Heart right ventricle (tissue), 16 donors: Measurements from ENCODE around the gene PADI1. TPM values are rescaled to one million over a fixed set of nuclear protein-coding genes. Genes with fewer than 3 reads are reported as not detected.

Experiments
- ATAC-seq, 8 donors: fragments of 200-7000 bp; cut with Tn5 transposase; one replicate each; pipeline ENCODE4 v1.9.1; 2020; ENCODE audit warnings: mild to moderate bottlenecking in 8 of 8, moderate library complexity in 8 of 8, moderate number of reproducible peaks in 1 of 8
- DNase-seq, 2 donors: peaks; one replicate each; pipeline ENCODE4 v3.0.0-alpha.2; 2020
- H3K27ac ChIP-seq, 10 donors: fragments of 200-600 bp; sonication (generic) in 2 of 10; one replicate each; pipeline versions ENCODE4 v1.5.0 to v1.8.0; 2020 to 2022; ENCODE audit warnings: mild to moderate bottlenecking in 3 of 10
- H3K27me3 ChIP-seq, 7 donors: fragments of 200-600 bp; one replicate each; pipeline ENCODE4 v1.8.0; 2021 to 2022; ENCODE audit warnings: mild to moderate bottlenecking in 2 of 7
- H3K36me3 ChIP-seq, 9 donors: fragments of 200-600 bp; sonication (generic) in 1 of 9; one replicate each; pipeline versions ENCODE4 v1.5.0 to v1.8.0; 2020 to 2022; ENCODE audit warnings: mild to moderate bottlenecking in 2 of 9
- H3K4me1 ChIP-seq, 9 donors: fragments of 200-600 bp; sonication (generic) in 1 of 9; one replicate each; pipeline versions ENCODE4 v1.5.0 to v1.8.0; 2020 to 2022; ENCODE audit warnings: mild to moderate bottlenecking in 4 of 9
- H3K4me3 ChIP-seq, 10 donors: fragments of 200-600 bp; sonication (generic) in 2 of 10; one replicate each; pipeline versions ENCODE4 v1.5.0 to v1.8.0; 2020 to 2022; ENCODE audit warnings: mild to moderate bottlenecking in 7 of 10, moderate library complexity in 2 of 10
- H3K9me3 ChIP-seq, 11 donors: fragments of 200-600 bp in 10 of 11; sonication (generic) in 2 of 11; one replicate each; pipeline versions ENCODE4 v1.5.0 to v1.8.0; 2013 to 2022; ENCODE audit warnings: mild to moderate bottlenecking in 2 of 11, control low read depth in 1 of 11, moderate library complexity in 1 of 11
- WGBS, 2 donors: extraction: QIAGEN DNeasy Blood & Tissue Kit; methylation state at CpG; one replicate each; pipeline ENCODE4 v1.1.7; 2013; ENCODE audit warnings: inconsistent platforms in 1 of 2; 5-methylcytosine and 5-hydroxymethylcytosine counted together
- intact Hi-C, 10 donors: fragments of 100-400 bp; cut with DNase I; formaldehyde crosslinking; loops; one replicate each; pipeline versions ENCODE4 v1.11.1 to v1.14.2; 2022
- polyA plus RNA-seq, 2 donors: library from polyadenylated mRNA; stranded (reverse); fragments of 200-250 nt; gene quantifications; one replicate each; pipeline ENCODE4 v1.2.3, GENCODE V29; 2013
- total RNA-seq, 10 donors: library from RNA; stranded (reverse); fragmentation: NEBNext Ultra II Directional in 3 of 10; extraction: Animal tissue kit (Norgen Biotek cat#: 25700) in 3 of 10; gene quantifications; one replicate each; pipeline versions ENCODE4 v1.2.1 to v1.2.4, GENCODE V29; 2021 to 2023
- TF ChIP-seq, protein P1 (sequence below), 9 donors: fragments of 200-600 bp; sonication (generic) in 2 of 9; IDR thresholded peaks; one replicate each; pipeline versions ENCODE4 v1.5.0 to v1.8.0; 2021 to 2022; ENCODE audit warnings: antibody characterized with exemption in 9 of 9, mild to moderate bottlenecking in 5 of 9, moderate library complexity in 1 of 9
- donor health status: Arrhythmogenic right ventricular cardiomyopathy.
- donor health status: ischemic (EF 13 %, LVEDD 7.1; RV severe dilation, severe dysfunction).
- donor health status: healthy with polysubstance abuse.
- donor health status: DM: no; HTN: yes; CAD: no.
- donor health status: DM: no; HTN: no; CAD: no.
- donor health status: ischemic (EF 25% LVEDD 6.9; RV normal size, moderate dysfunction).
- donor health status: ischemic (EF 25% LVEDD 5.7; RV mildly dilated, moderate dysfunction).
- donor health status: healthy.
- donor health status: DM: yes; HTN: yes; CAD: no.
- donor health status: Ischemic cardiomyopathy.
- donor health status: ischemic (EF 35%, LVEDD 5.7; RV mildly dilated, moderate dysfunction).
- donor health status: nonischemic (EF 11% LVEDD 7.7; RV severe dilation, severe dysfunction).
- donor health status: DM: yes; HTN: yes; CAD: no.
- donor health status: PGD.
- donor health status: ischemic (EF 29% LVEDD 5.4; RV normal size, mild dysfunction).
- donor health status: nonischemic (EF 23%, LVEDD 6.1; RV moderate dilation, normal function).

PADI1 gene
- total and polyA plus RNA-seq, 12 donors: 0.01 TPM; not detected in 11

- H3K4me1 ChIP-seq: no peaks in the 10 kb centered on the region
- peaks cover 0 to 13% (median 0%) of the 10 kb centered on the region in 11 donors for H3K9me3 ChIP-seq
- H3K36me3 ChIP-seq: no peaks in the 10 kb centered on the region
- H3K4me3 ChIP-seq: no peak overlapping the region
- 81 to 82% methylated on average over 6 of the region's 6 CpGs for WGBS, 2 donors
- no peak for DNase-seq
- H3K27me3 ChIP-seq: peaks cover 0 to 57% (median 41%) of the 10 kb centered on the region in 7 donors
- intact Hi-C loops: no loop called here
- TF ChIP-seq, protein P1, sequence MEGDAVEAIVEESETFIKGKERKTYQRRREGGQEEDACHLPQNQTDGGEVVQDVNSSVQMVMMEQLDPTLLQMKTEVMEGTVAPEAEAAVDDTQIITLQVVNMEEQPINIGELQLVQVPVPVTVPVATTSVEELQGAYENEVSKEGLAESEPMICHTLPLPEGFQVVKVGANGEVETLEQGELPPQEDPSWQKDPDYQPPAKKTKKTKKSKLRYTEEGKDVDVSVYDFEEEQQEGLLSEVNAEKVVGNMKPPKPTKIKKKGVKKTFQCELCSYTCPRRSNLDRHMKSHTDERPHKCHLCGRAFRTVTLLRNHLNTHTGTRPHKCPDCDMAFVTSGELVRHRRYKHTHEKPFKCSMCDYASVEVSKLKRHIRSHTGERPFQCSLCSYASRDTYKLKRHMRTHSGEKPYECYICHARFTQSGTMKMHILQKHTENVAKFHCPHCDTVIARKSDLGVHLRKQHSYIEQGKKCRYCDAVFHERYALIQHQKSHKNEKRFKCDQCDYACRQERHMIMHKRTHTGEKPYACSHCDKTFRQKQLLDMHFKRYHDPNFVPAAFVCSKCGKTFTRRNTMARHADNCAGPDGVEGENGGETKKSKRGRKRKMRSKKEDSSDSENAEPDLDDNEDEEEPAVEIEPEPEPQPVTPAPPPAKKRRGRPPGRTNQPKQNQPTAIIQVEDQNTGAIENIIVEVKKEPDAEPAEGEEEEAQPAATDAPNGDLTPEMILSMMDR (IDR thresholded peaks at IDR 0.05): no peak
- no peak overlapping the region for H3K27ac ChIP-seq
- no peak for ATAC-seq
These were observed 53.8 kb downstream of the PADI1 start for GRCh38 chr1:17258758-17259130.

GRCh38 chr1:17259233-17259873 is 54.4 kb downstream of the PADI1 start:
- Histone ChIP-seq H3K27ac (no peak overlapping the region), H3K9me3 (peaks cover 0 to 13% (median 0%) of the 10 kb centered on the region in 11 donors), H3K27me3 (peaks cover 0 to 51% (median 37%) of the 10 kb centered on the region in 7 donors), H3K4me1 (no peaks in the 10 kb centered on the region), H3K36me3 (no peaks in the 10 kb centered on the region), H3K4me3 (no peak overlapping the region)
- DNase-seq (no peak), ATAC-seq (no peak)
- WGBS, 2 donors: 72 to 83% methylated on average over 24 of the region's 24 CpGs
- intact Hi-C loops: no loop called here
- TF ChIP-seq, protein P1 (IDR thresholded peaks at IDR 0.05): no peak

DNA sequence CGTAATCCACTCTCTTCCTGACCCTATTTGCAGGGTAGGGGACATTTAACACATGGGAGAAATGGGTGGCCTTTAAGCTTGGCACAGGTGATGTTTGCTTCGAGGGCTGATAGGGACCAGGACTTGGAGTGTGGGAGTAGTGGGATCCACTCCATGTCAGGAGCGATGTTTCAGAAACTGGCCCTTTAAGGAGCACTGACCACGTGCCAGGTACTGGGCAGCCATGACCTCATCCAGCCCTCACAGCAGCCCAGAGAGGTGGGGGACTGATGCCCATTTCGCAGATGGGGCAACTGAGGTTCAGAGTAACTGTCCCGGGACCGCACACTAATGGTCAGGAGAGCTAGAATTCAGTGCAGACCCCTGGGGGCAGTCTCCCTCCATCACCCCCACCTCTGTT is 55.3 kb downstream of the PADI1 start:
- no peak overlapping the region for H3K27ac ChIP-seq
- no peak for ATAC-seq
- WGBS, 2 donors: 78 to 83% methylated on average over 7 of the region's 7 CpGs
- TF ChIP-seq, protein P1 (IDR thresholded peaks at IDR 0.05): no peak
- intact Hi-C loops: no loop called here
- peaks cover 0 to 46% (median 36%) of the 10 kb centered on the region in 7 donors for H3K27me3 ChIP-seq
- H3K9me3 ChIP-seq: peaks cover 0 to 13% (median 0%) of the 10 kb centered on the region in 11 donors
- H3K4me1 ChIP-seq: no peaks in the 10 kb centered on the region
- H3K36me3 ChIP-seq: no peaks in the 10 kb centered on the region
- no peak for DNase-seq
- H3K4me3 ChIP-seq: no peak overlapping the region

DNA sequence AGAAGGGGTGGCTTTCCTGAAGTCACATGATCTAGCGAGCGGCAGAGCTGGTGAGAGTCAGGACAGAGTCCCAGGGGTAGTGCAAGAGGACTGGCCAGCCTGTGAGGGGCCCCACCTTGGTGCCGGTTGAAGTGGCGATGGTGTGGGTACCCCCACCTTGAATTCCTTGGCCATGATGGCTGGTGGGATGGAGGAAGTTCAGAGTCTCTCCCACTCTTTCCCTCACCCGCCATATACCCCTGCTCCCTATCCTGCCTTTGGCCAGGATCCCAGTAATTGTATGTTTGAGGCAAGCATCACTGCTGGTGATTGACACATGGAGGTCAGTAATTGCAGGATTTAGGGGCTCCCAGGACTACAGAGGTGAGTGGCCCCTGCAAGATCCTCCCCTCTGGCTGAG is 55.8 kb downstream of the PADI1 start:
- peaks cover 0 to 41% (median 31%) of the 10 kb centered on the region in 7 donors for H3K27me3 ChIP-seq
- 73 to 79% methylated on average over 5 of the region's 5 CpGs for WGBS, 2 donors

More for the DNA sequence above, 55.8 kb downstream of the PADI1 start:
- no peaks in the 10 kb centered on the region for H3K4me1 ChIP-seq
- TF ChIP-seq, protein P1 (IDR thresholded peaks at IDR 0.05): no peak
- H3K36me3 ChIP-seq: no peaks in the 10 kb centered on the region
- ATAC-seq: no peak
- H3K4me3 ChIP-seq: no peak overlapping the region
- DNase-seq: no peak
- H3K9me3 ChIP-seq: peaks cover 0 to 13% (median 0%) of the 10 kb centered on the region in 11 donors
- intact Hi-C loops: no loop called here
- no peak overlapping the region for H3K27ac ChIP-seq
